Ovary (tissue), 9 donors: ENCODE measurements around the gene SLC4A1AP. TPM values are rescaled to one million over a fixed set of nuclear protein-coding genes. Genes with fewer than 3 reads are reported as not detected.

ENCODE experiments used
- DNase-seq, 5 donors: peaks; one replicate each; pipeline ENCODE4 v3.0.0-alpha.2; 2019 to 2020
- H3K27ac ChIP-seq, 2 donors: fragments of 200-600 bp; one replicate each; pipeline versions ENCODE4 v1.5.1 to v1.8.0; 2019 to 2022
- H3K27me3 ChIP-seq: fragments of 200-600 bp; one replicate; pipeline ENCODE4 v1.8.0; 2022
- H3K36me3 ChIP-seq: fragments of 200-600 bp; sonication (generic); one replicate; pipeline ENCODE4 v1.5.1; 2019
- H3K4me1 ChIP-seq: one replicate; pipeline ENCODE4 v1.8.1; 2013; ENCODE audit warnings: mild to moderate bottlenecking, moderate library complexity; ENCODE audit not compliant: insufficient read depth
- H3K4me3 ChIP-seq: fragments of 200-600 bp; sonication (generic); one replicate; pipeline ENCODE4 v1.5.1; 2017
- H3K9me3 ChIP-seq, 2 donors: fragments of 200-600 bp in 1 of 2; sonication (generic) in 1 of 2; one replicate each; pipeline versions ENCODE4 v1.5.1 to v1.8.1; 2013 to 2019; ENCODE audit warnings: mild to moderate bottlenecking in 1 of 2, moderate library complexity in 1 of 2
- EP300 ChIP-seq: sonication (generic); formaldehyde crosslinking; IDR thresholded peaks from one replicate; pipeline ENCODE4 v1.6.1; 2017; ENCODE audit warnings: antibody characterized with exemption
- POLR2A ChIP-seq: fragments of 450-650 bp; IDR thresholded peaks from one replicate; pipeline ENCODE4 v1.6.1; 2017; ENCODE audit warnings: antibody characterized with exemption, mild to moderate bottlenecking, moderate library complexity
- WGBS, 3 donors: extraction: QIAGEN DNeasy Blood & Tissue Kit in 1 of 3; methylation state at CpG; one replicate each; pipeline versions ENCODE4 v1.1.5 to v1.1.7; 2013 to 2017; 5-methylcytosine and 5-hydroxymethylcytosine counted together
- intact Hi-C, 4 donors: fragments of 100-400 bp; cut with DNase I; formaldehyde crosslinking; loops; one replicate each; pipeline versions ENCODE4 v1.11.0 to v1.15.1; 2022 to 2023
- polyA plus RNA-seq, 2 donors: library from polyadenylated mRNA; stranded (reverse); fragments of 200-250 nt in 1 of 2; fragments of 350-450 nt in 1 of 2; fragmentation: Illumina TruSeq in 1 of 2; extraction: RNeasy Lipid Tissue Mini Kit (QIAGEN cat#74804) in 1 of 2; gene quantifications; one replicate each; pipeline ENCODE4 v1.2.3, GENCODE V29; 2013 to 2014
- total RNA-seq, 7 donors: library from RNA; depleted of rRNA in 2 of 7; stranded (reverse); fragments of >200 nt in 2 of 7; fragmentation: NEBNext Ultra II Directional in 3 of 7; extraction: Animal tissue kit (Norgen Biotek cat#: 25700) in 3 of 7; gene quantifications; one replicate each; pipeline versions ENCODE4 v1.1.0 to v1.2.4, GENCODE V29; 2016 to 2023
- TF ChIP-seq, protein P1 (sequence below), 3 donors: fragments of 450-650 bp in 2 of 3; fragments of 200-600 bp in 1 of 3; IDR thresholded peaks; one replicate each; pipeline versions ENCODE4 v1.5.1 to v1.8.0; 2016 to 2022; ENCODE audit warnings: antibody characterized with exemption in 3 of 3, mild to moderate bottlenecking in 1 of 3
- donor health status: DM: no; HTN: no; CAD: no; lungs with moderate emphysema.
- donor health status: DM: no; HTN: no; CAD: no.
- donor health status: Bipolar disorder and iron deficiency.
- donor health status: DM: yes; HTN: yes; CAD: no.
- donor health status: DM: no; HTN: no; CAD: no.
- donor health status: DM: yes; HTN: yes; CAD: no.

SLC4A1AP gene
- total and polyA plus RNA-seq, 9 donors, result 14.6 to 22.0 (median 16.2) TPM

- peak overlapping the region; percentile 24 to 52 for H3K27ac ChIP-seq
- peaks cover 6% of the 10 kb centered on the region for H3K4me1 ChIP-seq
- intact Hi-C loops, result loop anchor here in 2 of 4 donors (5.0 to 10.0 kb wide), 2 partner anchors 168 to 176 kb away; partner anchors contain the start of genes BABAM2 (in 1 of the 2) and RBKS (in 1 of the 2)
- H3K36me3 ChIP-seq, result no peaks in the 10 kb centered on the region
- H3K27me3 ChIP-seq, result no peaks in the 10 kb centered on the region
- 29 to 48% (median 46%) methylated on average over 25 of the region's 25 CpGs for WGBS, 3 donors
- no peak for TF ChIP-seq EP300
- TF ChIP-seq, protein P1, sequence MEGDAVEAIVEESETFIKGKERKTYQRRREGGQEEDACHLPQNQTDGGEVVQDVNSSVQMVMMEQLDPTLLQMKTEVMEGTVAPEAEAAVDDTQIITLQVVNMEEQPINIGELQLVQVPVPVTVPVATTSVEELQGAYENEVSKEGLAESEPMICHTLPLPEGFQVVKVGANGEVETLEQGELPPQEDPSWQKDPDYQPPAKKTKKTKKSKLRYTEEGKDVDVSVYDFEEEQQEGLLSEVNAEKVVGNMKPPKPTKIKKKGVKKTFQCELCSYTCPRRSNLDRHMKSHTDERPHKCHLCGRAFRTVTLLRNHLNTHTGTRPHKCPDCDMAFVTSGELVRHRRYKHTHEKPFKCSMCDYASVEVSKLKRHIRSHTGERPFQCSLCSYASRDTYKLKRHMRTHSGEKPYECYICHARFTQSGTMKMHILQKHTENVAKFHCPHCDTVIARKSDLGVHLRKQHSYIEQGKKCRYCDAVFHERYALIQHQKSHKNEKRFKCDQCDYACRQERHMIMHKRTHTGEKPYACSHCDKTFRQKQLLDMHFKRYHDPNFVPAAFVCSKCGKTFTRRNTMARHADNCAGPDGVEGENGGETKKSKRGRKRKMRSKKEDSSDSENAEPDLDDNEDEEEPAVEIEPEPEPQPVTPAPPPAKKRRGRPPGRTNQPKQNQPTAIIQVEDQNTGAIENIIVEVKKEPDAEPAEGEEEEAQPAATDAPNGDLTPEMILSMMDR (IDR thresholded peaks at IDR 0.05), result no peak
- DNase-seq, result peak in 1 of 5 donors; percentile 47
- no peak overlapping the region for H3K4me3 ChIP-seq
- H3K9me3 ChIP-seq, result no peaks in the 10 kb centered on the region
Measured at GRCh38 chr2:27716301-27717069, 52.8 kb downstream of the SLC4A1AP start.

GRCh38 chr2:27717070-27717795 lies 53.5 kb downstream of the SLC4A1AP start:
- WGBS, 3 donors, result 30 to 34% (median 32%) methylated on average over 9 of the region's 9 CpGs
- H3K4me3 ChIP-seq, result no peak overlapping the region
- H3K9me3 ChIP-seq, result no peaks in the 10 kb centered on the region
- H3K36me3 ChIP-seq, result no peaks in the 10 kb centered on the region
- peak overlapping the region; percentile 24 to 44 for H3K27ac ChIP-seq
- no peaks in the 10 kb centered on the region for H3K27me3 ChIP-seq
- TF ChIP-seq, protein P1 (IDR thresholded peaks at IDR 0.05), result no peak
- no peak for TF ChIP-seq POLR2A
- TF ChIP-seq EP300, result no peak
- H3K4me1 ChIP-seq, result peaks cover 6% of the 10 kb centered on the region
- intact Hi-C loops, result loop anchor here in 2 of 4 donors (5.0 to 10.0 kb wide), 2 partner anchors 168 to 175 kb away; partner anchors contain the start of genes BABAM2 (in 1 of the 2) and RBKS (in 1 of the 2)
- DNase-seq, result peak in 2 of 5 donors; percentile 53 to 64

GRCh38 chr2:27720004-27720551 lies 56.4 kb downstream of the SLC4A1AP start:
- no peak overlapping the region for H3K27ac ChIP-seq
- H3K27me3 ChIP-seq, result no peaks in the 10 kb centered on the region
- 28 to 34% (median 31%) methylated on average over 7 of the region's 7 CpGs for WGBS, 3 donors
- intact Hi-C loops, result loop anchor here in 3 of 4 donors (5.0 to 10.0 kb wide), 4 partner anchors 55 to 677 kb away; partner anchors contain the start of genes FOSL2 (in 1 of the 3) and MRPL33 (in 1 of the 3)
- no peak overlapping the region for H3K4me3 ChIP-seq
- TF ChIP-seq EP300, result no peak
- TF ChIP-seq POLR2A, result no peak
- TF ChIP-seq, protein P1 (IDR thresholded peaks at IDR 0.05), result no peak
- no peaks in the 10 kb centered on the region for H3K36me3 ChIP-seq
- H3K4me1 ChIP-seq, result peaks cover 13% of the 10 kb centered on the region
- H3K9me3 ChIP-seq, result no peaks in the 10 kb centered on the region
- DNase-seq, result peak in 4 of 5 donors; percentile 56 to 70 (median 68)

- intact Hi-C loops, result loop anchor here in 3 of 4 donors (5.0 to 10.0 kb wide), 4 partner anchors 53 to 676 kb away; partner anchors contain the start of genes FOSL2 (in 1 of the 3) and MRPL33 (in 1 of the 3)
- no peak for DNase-seq
- 77 to 82% (median 77%) methylated on average over 8 of the region's 8 CpGs for WGBS, 3 donors
- H3K4me1 ChIP-seq, result peaks cover 12% of the 10 kb centered on the region
- H3K27me3 ChIP-seq, result peaks cover 2% of the 10 kb centered on the region
- no peak overlapping the region for H3K4me3 ChIP-seq
- H3K27ac ChIP-seq, result no peak overlapping the region
- TF ChIP-seq, protein P1 (IDR thresholded peaks at IDR 0.05), result no peak
- TF ChIP-seq POLR2A (no peak), EP300 (no peak)
- no peaks in the 10 kb centered on the region for H3K9me3 ChIP-seq
- H3K36me3 ChIP-seq, result no peaks in the 10 kb centered on the region
Measured at GRCh38 chr2:27721335-27721734, 57.6 kb downstream of the SLC4A1AP start.
